Liver (tissue), 9 donors: ENCODE results near the gene RNF13. TPM values are rescaled to one million over a fixed set of nuclear protein-coding genes. Genes with fewer than 3 reads are reported as not detected.
A peak's percentile ranks its signal among the peaks of the same experiment; 100 is the strongest.

Source experiments
- DNase-seq: peaks from one replicate; pipeline ENCODE4 v3.0.0-alpha.2; 2017; ENCODE audit warnings: low spot score
- H3K27ac ChIP-seq, 2 donors: one replicate each; pipeline ENCODE4 v1.7.0; 2013; ENCODE audit warnings: inconsistent platforms in 2 of 2, low read length in 2 of 2, control low read depth in 1 of 2, low read depth in 1 of 2, mild to moderate bottlenecking in 1 of 2
- H3K27me3 ChIP-seq, 4 donors: one replicate each; pipeline versions ENCODE4 v1.6.1 to v1.7.0; 2013; ENCODE audit warnings: low read length in 3 of 4, inconsistent platforms in 1 of 4, mild to moderate bottlenecking in 1 of 4, moderate library complexity in 1 of 4; ENCODE audit not compliant: control insufficient read depth in 4 of 4, insufficient read depth in 4 of 4
- H3K36me3 ChIP-seq, 4 donors: one replicate each; pipeline versions ENCODE4 v1.6.1 to v1.7.0; 2013; ENCODE audit warnings: low read length in 3 of 4, mild to moderate bottlenecking in 3 of 4, low read depth in 1 of 4, moderate library complexity in 1 of 4; ENCODE audit not compliant: control insufficient read depth in 4 of 4, insufficient read depth in 3 of 4
- H3K4me1 ChIP-seq, 4 donors: one replicate each; pipeline versions ENCODE4 v1.6.1 to v1.7.0; 2013; ENCODE audit warnings: low read length in 3 of 4, mild to moderate bottlenecking in 3 of 4, moderate library complexity in 1 of 4; ENCODE audit not compliant: control insufficient read depth in 4 of 4, insufficient read depth in 4 of 4
- H3K4me3 ChIP-seq, 3 donors: one replicate each; pipeline versions ENCODE4 v1.6.1 to v1.7.0; 2013; ENCODE audit warnings: low read length in 3 of 3, control low read depth in 1 of 3, low read depth in 1 of 3, mild to moderate bottlenecking in 1 of 3
- H3K9ac ChIP-seq, 2 donors: one replicate each; pipeline ENCODE4 v1.7.0; 2013; ENCODE audit warnings: low read length in 2 of 2, mild to moderate bottlenecking in 2 of 2, moderate library complexity in 2 of 2, control low read depth in 1 of 2, low read depth in 1 of 2
- H3K9me3 ChIP-seq, 4 donors: one replicate each; pipeline versions ENCODE4 v1.6.1 to v1.7.0; 2013; ENCODE audit warnings: low read length in 3 of 4; ENCODE audit not compliant: control insufficient read depth in 4 of 4
- ATF3 ChIP-seq: IDR thresholded peaks from 2 replicates; pipeline ENCODE4 v1.6.1; 2016; ENCODE audit warnings: antibody characterized with exemption
- EGR1 ChIP-seq, 2 donors: IDR thresholded peaks; 2 replicates each; pipeline ENCODE4 v1.6.1; 2016 to 2018; ENCODE audit warnings: antibody characterized with exemption in 2 of 2, low read depth in 2 of 2
- FOXA1 ChIP-seq: IDR thresholded peaks from 2 replicates; pipeline ENCODE4 v1.6.1; 2016; ENCODE audit warnings: antibody characterized with exemption
- HNF4G ChIP-seq: IDR thresholded peaks from 2 replicates; pipeline ENCODE4 v1.6.1; 2016; ENCODE audit warnings: antibody characterized with exemption
- NR2F2 ChIP-seq: IDR thresholded peaks from 2 replicates; pipeline ENCODE4 v1.6.1; 2016; ENCODE audit warnings: antibody characterized with exemption
- RXRA ChIP-seq, 2 donors: IDR thresholded peaks; 2 replicates each; pipeline ENCODE4 v1.6.1; 2017 to 2018; ENCODE audit warnings: antibody characterized with exemption in 2 of 2, mild to moderate bottlenecking in 1 of 2
- YY1 ChIP-seq: IDR thresholded peaks from 2 replicates; pipeline ENCODE4 v1.6.1; 2016; ENCODE audit warnings: antibody characterized with exemption, mild to moderate bottlenecking
- WGBS: extraction: QIAGEN DNeasy Blood & Tissue Kit; methylation state at CpG from one replicate; pipeline ENCODE4 v1.1.7; 2013; 5-methylcytosine and 5-hydroxymethylcytosine counted together
- polyA plus RNA-seq, 2 donors: library from polyadenylated mRNA; stranded (reverse) in 1 of 2; unstranded in 1 of 2; fragments of 200-250 nt in 1 of 2; fragments of >200 nt in 1 of 2; fragmentation: Nextera tagmentation in 1 of 2; extraction: Ambion mirVana in 1 of 2; gene quantifications; one replicate each; pipeline versions ENCODE4 v1.2.1 to v1.2.3, GENCODE V29; 2013 to 2015
- total RNA-seq, 2 donors: library from RNA; depleted of rRNA; stranded (reverse); fragments of >200 nt; gene quantifications; one replicate each; pipeline ENCODE4 v1.2.3, GENCODE V29; 2014
- TF ChIP-seq, protein P1 (sequence below): fragments of 150-350 bp; IDR thresholded peaks from 2 replicates; pipeline ENCODE4 v1.5.1; 2017; ENCODE audit warnings: improper control_type of control experiment, low read depth, low read length; ENCODE audit not compliant: missing input control
- TF ChIP-seq, protein P2 (sequence below): IDR thresholded peaks from 2 replicates; pipeline ENCODE4 v1.6.1; 2016; ENCODE audit warnings: antibody characterized with exemption
- donor health status: healthy.
- donor health status: healthy.
- donor health status: healthy.
- donor health status: healthy.
- donor health status: healthy.

Gene RNF13
- total and polyA plus RNA-seq, 4 donors: 31.3 to 70.5 (median 59.9) TPM

- TF ChIP-seq NR2F2: no peak
- TF ChIP-seq EGR1 (IDR thresholded peaks at IDR 0.05; ENCODE audit: low read depth in 2 of 2): peak; percentile 62 to 67
These were observed 157.1 kb downstream of the RNF13 start for GRCh38 chr3:149969940-149970715.

DNA sequence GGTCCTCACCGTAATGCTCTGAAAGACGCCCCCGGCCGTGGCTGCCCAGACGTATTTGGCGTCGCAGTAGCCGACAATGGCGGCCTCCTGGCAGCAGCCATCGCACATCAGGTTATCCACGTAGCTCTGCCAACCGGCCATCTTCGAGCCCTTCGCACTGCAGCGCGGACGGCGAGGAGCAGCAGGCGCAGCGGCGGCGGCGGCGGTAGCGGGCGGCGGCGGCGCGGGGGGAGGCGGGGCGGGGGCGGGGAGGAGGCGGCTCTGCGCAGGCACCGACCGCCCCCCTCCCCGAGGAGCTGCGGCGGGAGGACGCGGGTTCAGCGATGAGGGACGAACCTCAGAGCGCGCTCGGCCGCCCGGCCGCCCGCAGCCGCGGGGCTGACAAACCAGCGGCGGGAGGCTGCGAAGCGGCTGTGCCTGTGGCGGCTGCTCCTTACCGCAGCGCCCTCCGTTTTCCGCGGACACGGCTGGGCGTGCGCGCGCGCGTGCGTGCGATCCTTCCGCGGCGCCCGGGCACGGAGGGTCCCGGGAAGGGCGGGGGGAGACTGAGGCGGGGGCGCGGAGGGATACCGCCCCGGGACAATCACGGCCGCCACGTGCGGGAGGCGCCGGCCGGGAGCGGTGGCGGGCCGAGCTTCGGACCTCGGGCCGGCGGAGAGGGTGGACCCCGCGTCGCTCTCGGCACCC lies 157.8 kb downstream of the RNF13 start, which contains the start of gene PFN2:
PFN2 (minus strand) TSS at position 180 of the 687 bp plus-strand sequence; CDS start at position 141, 39 bp downstream.
- peaks cover 3 to 21% (median 6%) of the 10 kb centered on the region in 4 donors for H3K4me1 ChIP-seq
- peak within 1 kb of the TSS; percentile 57 to 60 for H3K27ac ChIP-seq
- TF ChIP-seq, protein P1, sequence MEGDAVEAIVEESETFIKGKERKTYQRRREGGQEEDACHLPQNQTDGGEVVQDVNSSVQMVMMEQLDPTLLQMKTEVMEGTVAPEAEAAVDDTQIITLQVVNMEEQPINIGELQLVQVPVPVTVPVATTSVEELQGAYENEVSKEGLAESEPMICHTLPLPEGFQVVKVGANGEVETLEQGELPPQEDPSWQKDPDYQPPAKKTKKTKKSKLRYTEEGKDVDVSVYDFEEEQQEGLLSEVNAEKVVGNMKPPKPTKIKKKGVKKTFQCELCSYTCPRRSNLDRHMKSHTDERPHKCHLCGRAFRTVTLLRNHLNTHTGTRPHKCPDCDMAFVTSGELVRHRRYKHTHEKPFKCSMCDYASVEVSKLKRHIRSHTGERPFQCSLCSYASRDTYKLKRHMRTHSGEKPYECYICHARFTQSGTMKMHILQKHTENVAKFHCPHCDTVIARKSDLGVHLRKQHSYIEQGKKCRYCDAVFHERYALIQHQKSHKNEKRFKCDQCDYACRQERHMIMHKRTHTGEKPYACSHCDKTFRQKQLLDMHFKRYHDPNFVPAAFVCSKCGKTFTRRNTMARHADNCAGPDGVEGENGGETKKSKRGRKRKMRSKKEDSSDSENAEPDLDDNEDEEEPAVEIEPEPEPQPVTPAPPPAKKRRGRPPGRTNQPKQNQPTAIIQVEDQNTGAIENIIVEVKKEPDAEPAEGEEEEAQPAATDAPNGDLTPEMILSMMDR: no peak
- TF ChIP-seq YY1 (peak; percentile 72), ATF3 (no peak)
- H3K36me3 ChIP-seq: no peaks in the 10 kb centered on the region
- H3K27me3 ChIP-seq: no peaks in the 10 kb centered on the region
- H3K9ac ChIP-seq: peak within 1 kb of the TSS in 1 of 2 donors; percentile 59
- no peaks in the 10 kb centered on the region for H3K9me3 ChIP-seq
- peak; percentile 57 for DNase-seq
- H3K4me3 ChIP-seq: peak within 1 kb of the TSS; percentile 79 to 99 (median 86)
- under 1% methylated on average over 102 of the region's 102 CpGs for WGBS

More at GRCh38 chr3:149969940-149970715, 157.1 kb downstream of the RNF13 start:
- no peaks in the 10 kb centered on the region for H3K9me3 ChIP-seq
- peak; percentile 75 for DNase-seq
- H3K27me3 ChIP-seq: no peaks in the 10 kb centered on the region
- H3K36me3 ChIP-seq: no peaks in the 10 kb centered on the region
- WGBS: under 1% methylated on average over 73 of the region's 73 CpGs
- peaks cover 3 to 21% (median 6%) of the 10 kb centered on the region in 4 donors for H3K4me1 ChIP-seq
- H3K9ac ChIP-seq: peak overlapping the region in 1 of 2 donors; percentile 59
- peak overlapping the region; percentile 79 to 99 (median 86) for H3K4me3 ChIP-seq
- peak overlapping the region; percentile 57 to 60 for H3K27ac ChIP-seq

DNA sequence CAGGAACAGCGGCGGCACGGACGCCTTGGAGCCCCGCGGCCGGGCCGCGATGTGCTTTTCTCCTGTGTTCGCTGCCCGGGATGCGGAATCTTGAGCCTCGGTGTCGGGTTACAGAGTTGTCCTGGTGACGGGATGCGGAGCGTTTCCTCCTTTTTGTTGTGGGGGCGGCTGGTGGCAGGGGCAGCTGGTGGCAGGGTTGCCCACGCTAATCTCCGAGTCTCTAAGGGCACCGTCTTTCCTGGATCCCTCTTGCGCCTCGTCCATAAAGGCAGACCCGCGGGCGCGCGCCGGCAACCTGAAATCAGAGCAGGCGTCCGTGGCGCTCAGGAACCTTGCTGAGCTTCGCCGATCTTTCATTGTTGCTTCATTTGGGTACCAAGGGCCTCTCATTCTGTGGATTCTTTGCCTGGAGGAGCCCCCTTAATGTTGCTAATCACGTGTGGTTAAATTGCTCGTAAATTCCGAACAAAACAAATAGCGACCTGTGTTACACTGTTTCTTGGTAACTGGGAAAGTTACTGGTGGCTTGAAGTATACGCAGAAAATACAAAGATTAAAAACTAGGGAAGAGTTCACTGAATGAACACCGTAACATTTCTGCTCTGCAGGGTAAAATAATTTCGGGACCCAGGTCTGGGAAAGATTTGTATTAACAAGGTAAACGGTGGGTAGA lies 158.5 kb downstream of the RNF13 start:
- H3K27ac ChIP-seq: peak overlapping the region; percentile 25 to 50
- 1% methylated on average over 42 of the region's 42 CpGs for WGBS
- peak overlapping the region; percentile 47 to 99 (median 86) for H3K4me3 ChIP-seq
- H3K9me3 ChIP-seq: no peaks in the 10 kb centered on the region
- no peak overlapping the region for H3K9ac ChIP-seq
- TF ChIP-seq, protein P2, sequence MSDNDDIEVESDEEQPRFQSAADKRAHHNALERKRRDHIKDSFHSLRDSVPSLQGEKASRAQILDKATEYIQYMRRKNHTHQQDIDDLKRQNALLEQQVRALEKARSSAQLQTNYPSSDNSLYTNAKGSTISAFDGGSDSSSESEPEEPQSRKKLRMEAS: no peak
- TF ChIP-seq FOXA1 (no peak), HNF4G (no peak), YY1 (no peak), RXRA (IDR thresholded peaks at IDR 0.05) (no peak)
- TF ChIP-seq, protein P1: no peak
- no peaks in the 10 kb centered on the region for H3K36me3 ChIP-seq
- no peaks in the 10 kb centered on the region for H3K27me3 ChIP-seq
- peaks cover 3 to 21% (median 6%) of the 10 kb centered on the region in 4 donors for H3K4me1 ChIP-seq
- DNase-seq: peak; percentile 46
